Thoracic aorta (tissue), 2 donors: Measurements from ENCODE around the gene SCAI. TPM values are rescaled to one million over a fixed set of nuclear protein-coding genes. Genes with fewer than 3 reads are reported as not detected.

Source experiments
- ATAC-seq: fragments of 150-250 bp; one replicate; pipeline ENCODE4 v1.8.0; 2017; ENCODE audit warnings: low read depth; ENCODE audit not compliant: insufficient number of reproducible peaks, low FRiP score
- DNase-seq: peaks from one replicate; pipeline ENCODE4 v3.0.0-alpha.2; 2020; ENCODE audit warnings: low spot score
- H3K27ac ChIP-seq, 2 donors: fragments of 200-600 bp; sonication (generic); 1 replicate in 1 of 2; 2 replicates in 1 of 2; pipeline ENCODE4 v1.5.1; 2016; ENCODE audit warnings: mild to moderate bottlenecking in 2 of 2, moderate library complexity in 2 of 2
- H3K27me3 ChIP-seq: fragments of 200-600 bp; sonication (generic); replicated peaks from 2 replicates; pipeline ENCODE4 v1.6.0; 2016; ENCODE audit warnings: mild to moderate bottlenecking; ENCODE audit not compliant: insufficient read depth
- H3K36me3 ChIP-seq: fragments of 200-600 bp; sonication (generic); one replicate; pipeline ENCODE4 v1.5.1; 2016
- H3K4me1 ChIP-seq, 2 donors: fragments of 200-600 bp; sonication (generic); 1 replicate in 1 of 2; 2 replicates in 1 of 2; pipeline versions ENCODE4 v1.5.1 to v1.6.0; 2016; ENCODE audit warnings: low read depth in 2 of 2, mild to moderate bottlenecking in 1 of 2; ENCODE audit not compliant: control insufficient read depth in 1 of 2
- H3K4me3 ChIP-seq: fragments of 200-600 bp; sonication (generic); 2 replicates; pipeline ENCODE4 v1.5.1; 2016; ENCODE audit warnings: mild to moderate bottlenecking
- H3K9me3 ChIP-seq: fragments of 200-600 bp; sonication (generic); 2 replicates; pipeline ENCODE4 v1.5.1; 2016
- total RNA-seq, 2 donors: library from RNA; depleted of rRNA; stranded (reverse); fragments of >200 nt; gene quantifications; one replicate each; pipeline versions ENCODE4 v1.1.0 to v1.2.3, GENCODE V29; 2016
- TF ChIP-seq, protein P1 (sequence below): fragments of 200-600 bp; sonication (generic); IDR thresholded peaks from one replicate; pipeline ENCODE4 v1.5.1; 2019; ENCODE audit warnings: antibody characterized with exemption

Gene SCAI
- total RNA-seq, 2 donors from 2014 or later = 5.1 to 12.4 TPM

DNA sequence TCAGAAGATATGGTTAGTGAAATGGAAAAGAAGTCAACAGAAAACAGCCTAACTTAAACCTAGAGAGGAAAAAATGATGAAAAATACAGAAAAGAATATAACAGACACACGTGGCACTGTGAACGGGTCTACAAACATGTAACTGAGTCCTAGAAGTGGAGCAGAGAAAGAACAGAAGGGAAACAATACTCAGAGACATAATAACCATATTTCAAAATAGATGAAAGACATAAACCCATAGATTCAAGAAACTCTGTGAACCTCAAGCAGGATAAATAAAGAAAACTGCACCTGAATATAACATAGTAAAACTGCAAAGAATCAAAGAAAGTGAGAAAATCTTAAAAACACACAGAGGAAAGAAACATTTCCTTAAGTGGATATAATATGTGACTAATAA, 134.7 kb downstream of the SCAI start:
- H3K4me1 ChIP-seq = no peaks in the 10 kb centered on the region
- DNase-seq (no peak), ATAC-seq (no peak)
- no peaks in the 10 kb centered on the region for H3K27me3 ChIP-seq
- H3K9me3 ChIP-seq = no peaks in the 10 kb centered on the region
- TF ChIP-seq, protein P1, sequence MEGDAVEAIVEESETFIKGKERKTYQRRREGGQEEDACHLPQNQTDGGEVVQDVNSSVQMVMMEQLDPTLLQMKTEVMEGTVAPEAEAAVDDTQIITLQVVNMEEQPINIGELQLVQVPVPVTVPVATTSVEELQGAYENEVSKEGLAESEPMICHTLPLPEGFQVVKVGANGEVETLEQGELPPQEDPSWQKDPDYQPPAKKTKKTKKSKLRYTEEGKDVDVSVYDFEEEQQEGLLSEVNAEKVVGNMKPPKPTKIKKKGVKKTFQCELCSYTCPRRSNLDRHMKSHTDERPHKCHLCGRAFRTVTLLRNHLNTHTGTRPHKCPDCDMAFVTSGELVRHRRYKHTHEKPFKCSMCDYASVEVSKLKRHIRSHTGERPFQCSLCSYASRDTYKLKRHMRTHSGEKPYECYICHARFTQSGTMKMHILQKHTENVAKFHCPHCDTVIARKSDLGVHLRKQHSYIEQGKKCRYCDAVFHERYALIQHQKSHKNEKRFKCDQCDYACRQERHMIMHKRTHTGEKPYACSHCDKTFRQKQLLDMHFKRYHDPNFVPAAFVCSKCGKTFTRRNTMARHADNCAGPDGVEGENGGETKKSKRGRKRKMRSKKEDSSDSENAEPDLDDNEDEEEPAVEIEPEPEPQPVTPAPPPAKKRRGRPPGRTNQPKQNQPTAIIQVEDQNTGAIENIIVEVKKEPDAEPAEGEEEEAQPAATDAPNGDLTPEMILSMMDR = no peak
- H3K4me3 ChIP-seq = no peak overlapping the region
- no peaks in the 10 kb centered on the region for H3K36me3 ChIP-seq
- H3K27ac ChIP-seq = no peak overlapping the region

- Histone ChIP-seq H3K4me3 (no peak overlapping the region), H3K36me3 (peaks cover 5% of the 10 kb centered on the region), H3K9me3 (no peaks in the 10 kb centered on the region), H3K4me1 (no peaks in the 10 kb centered on the region), H3K27ac (no peak overlapping the region), H3K27me3 (no peaks in the 10 kb centered on the region)
- TF ChIP-seq, protein P1 = no peak
- no peak for ATAC-seq
- DNase-seq = no peak
Observed at GRCh38 chr9:125003332-125003731, 140.0 kb downstream of the SCAI start.

GRCh38 chr9:124983698-124984097, 159.6 kb downstream of the SCAI start:
- no peak for ATAC-seq

GRCh38 chr9:124980431-124980830, 162.9 kb downstream of the SCAI start:
- Histone ChIP-seq H3K9me3 (no peaks in the 10 kb centered on the region), H3K4me3 (no peak overlapping the region), H3K4me1 (no peaks in the 10 kb centered on the region), H3K36me3 (no peaks in the 10 kb centered on the region), H3K27me3 (no peaks in the 10 kb centered on the region), H3K27ac (no peak overlapping the region)
- no peak for ATAC-seq
- TF ChIP-seq, protein P1 = no peak
- DNase-seq = no peak

More at GRCh38 chr9:124983698-124984097, 159.6 kb downstream of the SCAI start:
- no peak overlapping the region for H3K27ac ChIP-seq
- no peak for DNase-seq
- H3K9me3 ChIP-seq = no peaks in the 10 kb centered on the region
- H3K4me3 ChIP-seq = no peak overlapping the region
- no peaks in the 10 kb centered on the region for H3K36me3 ChIP-seq
- no peaks in the 10 kb centered on the region for H3K4me1 ChIP-seq
- TF ChIP-seq, protein P1 = no peak
- H3K27me3 ChIP-seq = no peaks in the 10 kb centered on the region

DNA sequence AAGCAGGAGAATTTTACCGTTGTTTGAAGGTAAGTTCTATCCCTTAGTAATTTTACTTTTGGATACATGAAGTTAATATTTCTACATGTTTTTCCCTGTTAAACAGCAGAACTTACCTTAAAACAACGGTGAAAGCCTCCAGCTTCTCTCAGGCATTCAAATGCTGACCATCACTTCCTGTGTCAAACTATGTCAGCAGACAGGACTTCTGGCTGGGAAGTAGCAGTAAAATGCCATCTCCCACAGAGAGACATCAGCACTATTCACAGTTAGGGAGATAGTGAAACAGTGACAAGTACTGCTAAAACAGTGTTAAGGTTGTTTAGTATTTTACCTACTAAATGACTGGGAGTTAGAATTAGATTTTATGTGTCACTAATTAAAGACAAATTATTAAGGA, 168.2 kb downstream of the SCAI start:
- no peak overlapping the region for H3K27ac ChIP-seq
- no peaks in the 10 kb centered on the region for H3K9me3 ChIP-seq
- ATAC-seq = no peak
- no peaks in the 10 kb centered on the region for H3K4me1 ChIP-seq
- no peak for DNase-seq
- TF ChIP-seq, protein P1 = no peak
- no peaks in the 10 kb centered on the region for H3K36me3 ChIP-seq
- H3K4me3 ChIP-seq = no peak overlapping the region
- no peaks in the 10 kb centered on the region for H3K27me3 ChIP-seq
